Panc1 (cell line): ENCODE results near the gene ATP13A4. TPM values are rescaled to one million over a fixed set of nuclear protein-coding genes. Genes with fewer than 3 reads are reported as not detected.

ENCODE experiments used
- ATAC-seq: fragments of 200-7000 bp; cut with Tn5 transposase; 2 replicates; pipeline ENCODE4 v1.9.1; 2020; ENCODE audit warnings: mild to moderate bottlenecking, moderate library complexity
- BruUV-seq: library from RNA; stranded (reverse); fragments of 400-500 nt; replicated peaks from 2 replicates; lab custom pipeline; 2021; lab: Mats Ljungman, UMichigan
- CTCF ChIA-PET: fragments of 300-600 bp; sonication (Branson Sonifier 250); formaldehyde crosslinking; loops from one replicate; lab custom pipeline; 2022; ENCODE audit warnings: antibody characterized with exemption; lab: Charles Lee
- POLR2A ChIA-PET: fragments of 300-600 bp; sonication (Branson Sonifier 250); formaldehyde crosslinking; loops from one replicate; lab custom pipeline; 2022; ENCODE audit warnings: antibody characterized with exemption; lab: Charles Lee
- DNase-seq: peaks from one replicate; pipeline ENCODE4 v3.0.0-alpha.2; 2010; ENCODE audit warnings: low read depth, low spot score
- H3K27ac ChIP-seq: 2 replicates; pipeline ENCODE4 v1.5.1; 2011; ENCODE audit warnings: mild to moderate bottlenecking, low read length, inconsistent platforms
- H3K27me3 ChIP-seq: fragments of 200-500 bp; sonication (Bioruptor generic); 2 replicates; pipeline ENCODE4 v1.6.0; 2014; ENCODE audit warnings: low read length, inconsistent platforms; ENCODE audit not compliant: control insufficient read depth, insufficient read depth
- H3K36me3 ChIP-seq: fragments of 200-500 bp; sonication (Bioruptor generic); 2 replicates; pipeline ENCODE4 v1.5.1; 2014; ENCODE audit warnings: inconsistent platforms, mild to moderate bottlenecking, low read length, moderate library complexity; ENCODE audit not compliant: control insufficient read depth, insufficient read depth
- H3K4me1 ChIP-seq: 2 replicates; pipeline ENCODE4 v1.5.1; 2011; ENCODE audit warnings: inconsistent platforms, mild to moderate bottlenecking, low read length, moderate library complexity; ENCODE audit not compliant: control insufficient read depth, insufficient read depth
- H3K4me3 ChIP-seq, 2 experiments: 2 replicates each; pipeline ENCODE4 v1.5.1; 2011 to 2012; ENCODE audit warnings: low read depth in 2 of 2, low read length in 2 of 2, mild to moderate bottlenecking in 2 of 2, inconsistent platforms in 1 of 2, moderate library complexity in 1 of 2
- H3K9me3 ChIP-seq: fragments of 200-500 bp; sonication (Bioruptor generic); 2 replicates; pipeline ENCODE4 v1.5.1; 2014; ENCODE audit warnings: low read depth, mild to moderate bottlenecking, inconsistent platforms, low read length, moderate library complexity; ENCODE audit not compliant: control insufficient read depth, insufficient read depth
- POLR2AphosphoS5 ChIP-seq: IDR thresholded peaks from 2 replicates; pipeline ENCODE4 v1.6.1; 2012; ENCODE audit warnings: mild to moderate bottlenecking, low read depth, low read length, moderate library complexity
- REST ChIP-seq, 2 experiments: IDR thresholded peaks; 2 replicates each; pipeline ENCODE4 v1.6.1; 2011 to 2012; ENCODE audit warnings: low read depth in 2 of 2, control low read depth in 1 of 2, low read length in 1 of 2, mild to moderate bottlenecking in 1 of 2, moderate library complexity in 1 of 2; ENCODE audit not compliant: insufficient read depth in 1 of 2
- SIN3A ChIP-seq: IDR thresholded peaks from 2 replicates; pipeline ENCODE4 v1.6.1; 2012; ENCODE audit warnings: low read depth, mild to moderate bottlenecking, low read length, moderate library complexity, borderline replicate concordance; ENCODE audit not compliant: insufficient read depth
- TCF7L2 ChIP-seq: IDR thresholded peaks from 2 replicates; pipeline ENCODE4 v1.6.1; 2011; ENCODE audit warnings: mild to moderate bottlenecking, low read depth, low read length, inconsistent platforms
- in situ Hi-C: cut with HindIII; loops from 2 replicates; pipeline ENCODE4 v1.10.0; 2016; ENCODE audit warnings: low sequenced_read_pairs, low pct_unique_long_range_greater_than_20kb
- intact Hi-C: fragments of 100-400 bp; cut with micrococcal nuclease; formaldehyde crosslinking; loops from one replicate; pipeline ENCODE4 v1.10.0; 2022; ENCODE audit not compliant: unreplicated experiment
- total RNA-seq: library from RNA; stranded (reverse); gene quantifications from one replicate; pipeline ENCODE4 v1.2.1, GENCODE V29; 2021; ENCODE audit not compliant: unreplicated experiment
- TF ChIP-seq, protein P1 (sequence below): fragments of 450-650 bp; IDR thresholded peaks from 2 replicates; pipeline ENCODE4 v1.5.1; 2017; ENCODE audit warnings: mild to moderate bottlenecking

Gene ATP13A4
- total RNA-seq, 1 experiment from 2014 or later, result not detected

- TF ChIP-seq POLR2AphosphoS5 (no peak), SIN3A (no peak), TCF7L2 (no peak)
- TF ChIP-seq, protein P1, sequence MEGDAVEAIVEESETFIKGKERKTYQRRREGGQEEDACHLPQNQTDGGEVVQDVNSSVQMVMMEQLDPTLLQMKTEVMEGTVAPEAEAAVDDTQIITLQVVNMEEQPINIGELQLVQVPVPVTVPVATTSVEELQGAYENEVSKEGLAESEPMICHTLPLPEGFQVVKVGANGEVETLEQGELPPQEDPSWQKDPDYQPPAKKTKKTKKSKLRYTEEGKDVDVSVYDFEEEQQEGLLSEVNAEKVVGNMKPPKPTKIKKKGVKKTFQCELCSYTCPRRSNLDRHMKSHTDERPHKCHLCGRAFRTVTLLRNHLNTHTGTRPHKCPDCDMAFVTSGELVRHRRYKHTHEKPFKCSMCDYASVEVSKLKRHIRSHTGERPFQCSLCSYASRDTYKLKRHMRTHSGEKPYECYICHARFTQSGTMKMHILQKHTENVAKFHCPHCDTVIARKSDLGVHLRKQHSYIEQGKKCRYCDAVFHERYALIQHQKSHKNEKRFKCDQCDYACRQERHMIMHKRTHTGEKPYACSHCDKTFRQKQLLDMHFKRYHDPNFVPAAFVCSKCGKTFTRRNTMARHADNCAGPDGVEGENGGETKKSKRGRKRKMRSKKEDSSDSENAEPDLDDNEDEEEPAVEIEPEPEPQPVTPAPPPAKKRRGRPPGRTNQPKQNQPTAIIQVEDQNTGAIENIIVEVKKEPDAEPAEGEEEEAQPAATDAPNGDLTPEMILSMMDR, result no peak
- in situ Hi-C loops, result no loop called here
- no peak for ATAC-seq
Measured at GRCh38 chr3:193391902-193392301, 162.8 kb downstream of the ATP13A4 start.

DNA sequence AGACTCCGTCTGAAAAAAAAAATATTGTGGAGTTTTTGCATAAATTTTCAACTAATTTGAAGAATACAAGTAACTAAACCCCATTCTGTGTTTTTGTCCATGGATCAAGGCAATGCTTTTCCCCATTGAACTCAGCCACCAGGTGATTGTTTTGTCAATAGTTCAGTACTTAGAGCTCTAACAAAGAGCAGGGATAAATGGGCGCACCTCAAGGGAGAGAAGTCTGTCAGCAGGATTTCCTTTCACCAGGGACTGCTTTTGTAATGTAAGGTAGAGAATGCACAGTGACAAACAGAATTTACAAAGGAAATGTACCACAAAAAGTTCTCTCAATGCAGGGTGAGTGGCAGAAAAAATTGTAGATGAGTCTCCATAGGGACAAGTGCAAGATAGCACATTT lies 165.4 kb downstream of the ATP13A4 start:
- no peak overlapping the region for H3K4me3 ChIP-seq
- in situ Hi-C loops, result no loop called here
- no TSS peak for BruUV-seq
- no peak for DNase-seq
- intact Hi-C loops, result no loop called here
- peaks cover 8% of the 10 kb centered on the region; the same call in 1 of the 2 replicates for H3K27me3 ChIP-seq
- ChIA-PET CTCF (no interaction called here), POLR2A (interaction anchor here (0.7 kb wide), 1 partner anchor 1353 kb away, joined by 3 read pairs; no protein-coding TSS in a partner anchor)
- H3K9me3 ChIP-seq, result no peaks in the 10 kb centered on the region
- H3K27ac ChIP-seq, result no peak overlapping the region
- H3K4me1 ChIP-seq, result no peaks in the 10 kb centered on the region
- ATAC-seq, result no peak
- H3K36me3 ChIP-seq, result no peaks in the 10 kb centered on the region
- TF ChIP-seq SIN3A, result no peak
- TF ChIP-seq, protein P1, result no peak
- TF ChIP-seq REST (IDR thresholded peaks at IDR 0.05; ENCODE audit: insufficient read depth in 1 of 2, low read depth in 2 of 2, low read length in 1 of 2), result no peak
- no peak for TF ChIP-seq POLR2AphosphoS5
- TF ChIP-seq TCF7L2, result no peak

More at GRCh38 chr3:193391902-193392301, 162.8 kb downstream of the ATP13A4 start:
- H3K27ac ChIP-seq, result no peak overlapping the region
- H3K4me3 ChIP-seq, result no peak overlapping the region
- DNase-seq, result no peak
- BruUV-seq, result no TSS peak
- POLR2A ChIA-PET, result no interaction called here
- H3K9me3 ChIP-seq, result no peaks in the 10 kb centered on the region
- no peaks in the 10 kb centered on the region for H3K36me3 ChIP-seq
- peaks cover 2% of the 10 kb centered on the region; the same call in 1 of the 2 replicates for H3K27me3 ChIP-seq
- CTCF ChIA-PET, result no interaction called here
- intact Hi-C loops, result no loop called here
- no peaks in the 10 kb centered on the region for H3K4me1 ChIP-seq
